HG02763 (cell line): Measurements from ENCODE around the gene SCN2A.
"Not testable (repeated sequence)": the region's sequence is repeated elsewhere in the genome, so short reads cannot be mapped to it uniquely, and the experiment has no call there.

Experiments used
- ATAC-seq: cut with Tn5 transposase; IDR thresholded peaks from one replicate; pipeline ENCODE4 v1.9.1; 2021; ENCODE audit warnings: mild to moderate bottlenecking, moderate library complexity; ENCODE audit not compliant: unreplicated experiment

Gene SCN2A

DNA sequence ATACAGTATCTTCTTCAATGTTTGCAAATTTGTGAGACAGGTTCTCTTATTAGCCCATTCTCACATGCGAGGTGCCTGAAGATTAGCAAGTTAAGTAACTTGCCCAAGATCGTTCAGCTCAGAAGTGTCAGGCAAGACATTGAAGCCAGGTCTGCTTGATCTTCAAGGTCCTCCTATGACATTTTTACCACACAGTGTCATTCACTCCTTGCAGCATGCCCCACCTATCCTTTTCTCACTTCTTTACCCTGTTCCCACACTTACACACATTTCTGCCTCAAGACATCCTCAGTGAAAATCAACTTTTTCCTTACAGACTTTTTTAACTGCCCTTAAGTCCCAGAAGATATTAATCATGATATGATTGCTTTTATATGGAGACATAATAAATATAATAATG, 73.8 kb downstream of the SCN2A start:
- ATAC-seq = no peak

DNA sequence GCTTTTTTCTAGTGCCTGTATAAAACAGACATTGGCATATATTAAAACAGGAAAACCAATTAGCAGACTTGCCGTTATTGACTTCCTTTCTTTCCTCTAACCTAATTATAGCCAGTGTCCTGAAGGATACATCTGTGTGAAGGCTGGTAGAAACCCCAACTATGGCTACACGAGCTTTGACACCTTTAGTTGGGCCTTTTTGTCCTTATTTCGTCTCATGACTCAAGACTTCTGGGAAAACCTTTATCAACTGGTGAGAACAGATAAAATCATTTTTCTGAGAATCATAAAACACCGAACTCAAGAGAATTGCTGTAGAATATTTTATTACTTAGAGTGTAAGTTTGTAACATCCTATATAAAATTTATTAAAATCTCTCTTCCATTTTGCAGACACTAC, 74.3 kb downstream of the SCN2A start:
- no peak for ATAC-seq

DNA sequence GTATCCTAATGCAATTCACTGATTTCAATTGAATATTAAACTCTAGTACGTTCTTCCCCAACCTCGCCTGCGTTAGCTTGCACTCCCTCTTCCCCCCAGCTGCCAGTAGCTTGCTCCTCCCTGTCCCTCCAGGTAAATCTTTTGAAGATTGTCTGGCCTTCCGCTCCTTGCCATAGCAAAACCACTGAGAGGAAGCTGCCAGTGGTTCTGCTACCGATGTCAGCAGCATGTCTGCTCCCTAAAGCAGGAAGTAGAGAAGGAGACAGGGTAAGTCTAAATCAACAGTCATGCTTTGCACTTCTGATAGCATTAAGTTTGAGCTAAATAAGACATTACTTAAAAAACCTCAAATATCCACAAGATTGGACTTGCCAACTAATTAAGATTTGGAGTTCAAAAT, 89.1 kb downstream of the SCN2A start:
- ATAC-seq = no peak

DNA sequence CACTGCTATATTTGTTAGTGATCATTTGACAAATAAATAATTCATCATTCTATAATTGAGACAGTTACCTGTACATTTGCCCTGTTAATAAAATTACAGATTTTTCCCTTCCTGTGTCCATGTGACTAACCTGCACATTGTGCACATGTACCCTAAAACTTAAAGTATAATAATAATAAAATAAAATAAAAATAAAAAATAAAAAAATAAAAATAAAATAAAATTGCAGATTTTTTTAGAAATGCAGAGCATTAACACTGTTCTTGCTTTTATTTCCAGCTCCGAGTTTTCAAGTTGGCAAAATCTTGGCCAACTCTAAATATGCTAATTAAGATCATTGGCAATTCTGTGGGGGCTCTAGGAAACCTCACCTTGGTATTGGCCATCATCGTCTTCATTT, 105.1 kb downstream of the SCN2A start:
- not testable (repeated sequence) for ATAC-seq

DNA sequence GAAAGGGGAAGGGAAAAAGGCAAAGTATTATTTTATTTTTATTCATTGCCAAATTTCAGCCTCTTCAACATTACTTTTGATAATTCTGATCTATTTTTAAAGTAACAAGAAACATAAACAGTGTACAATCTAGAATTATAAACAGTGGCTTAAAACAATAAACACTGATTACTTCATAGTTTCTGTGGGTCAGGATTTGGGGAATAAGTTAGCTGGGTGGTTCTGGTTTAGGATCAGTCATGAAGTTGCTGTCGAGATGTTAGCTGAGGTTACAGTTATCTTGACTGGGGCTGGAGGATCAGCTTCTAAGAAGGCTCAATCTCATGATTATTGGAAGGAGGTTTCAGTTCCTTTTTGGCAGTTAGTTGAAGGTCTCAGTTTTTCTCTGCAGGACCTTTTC, 109.2 kb downstream of the SCN2A start:
- ATAC-seq = no peak

DNA sequence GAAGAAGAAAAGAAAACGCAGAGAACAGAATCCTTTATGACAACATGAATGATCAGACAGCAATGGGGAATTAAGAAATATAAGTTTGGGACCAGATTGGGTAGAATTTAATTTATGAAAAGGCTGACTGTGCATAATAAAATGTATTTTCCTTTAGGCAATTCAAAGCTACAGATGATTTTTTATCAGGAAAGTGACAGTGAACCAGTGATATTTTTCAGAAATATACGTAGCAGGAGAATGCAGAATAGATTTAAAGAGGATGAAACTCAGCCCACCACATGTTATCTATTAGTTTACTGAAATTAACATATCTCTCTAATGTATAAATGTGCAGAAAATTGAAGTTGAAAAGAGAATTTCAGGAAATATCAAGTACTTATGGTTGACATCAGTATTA, 110.0 kb downstream of the SCN2A start:
- ATAC-seq = no peak

DNA sequence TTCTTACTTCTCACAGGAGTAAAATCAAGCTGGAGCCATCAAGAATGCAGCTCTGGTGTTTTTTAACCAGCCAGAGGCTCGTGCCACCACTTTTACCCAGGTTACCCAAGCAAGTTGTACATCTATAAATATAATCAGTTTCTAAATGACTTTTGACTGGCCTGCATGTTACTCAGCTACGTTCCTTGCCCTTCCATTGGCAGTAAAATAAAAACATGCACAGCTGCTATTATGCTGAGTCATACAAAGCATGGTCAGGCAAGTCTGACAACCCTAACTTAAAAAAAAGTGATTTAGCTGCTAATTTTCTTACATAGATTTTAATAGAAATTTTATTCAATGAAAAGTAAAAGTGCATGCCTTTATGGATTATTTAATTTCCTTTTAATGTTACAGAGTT, 118.5 kb downstream of the SCN2A start:
- peak; percentile 71 for ATAC-seq

DNA sequence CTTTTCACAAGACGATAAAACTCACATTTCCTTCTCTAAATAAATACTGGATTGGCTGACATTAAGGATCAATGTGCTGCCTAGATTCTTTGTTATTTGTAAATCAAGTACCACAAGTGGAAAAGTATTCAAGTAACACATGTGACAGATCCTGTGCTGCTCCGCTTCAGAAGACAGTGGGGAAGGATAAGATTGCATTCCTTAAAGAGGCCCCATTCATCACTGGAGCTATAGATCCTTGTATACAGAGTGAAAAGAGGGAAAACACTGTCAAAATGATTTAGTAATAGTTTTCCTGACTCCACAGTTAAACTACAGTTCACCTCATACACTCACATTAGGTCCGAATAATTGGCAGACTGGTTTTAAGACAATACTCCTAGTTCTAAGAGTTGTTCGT, 122.3 kb downstream of the SCN2A start:
- ATAC-seq = no peak

DNA sequence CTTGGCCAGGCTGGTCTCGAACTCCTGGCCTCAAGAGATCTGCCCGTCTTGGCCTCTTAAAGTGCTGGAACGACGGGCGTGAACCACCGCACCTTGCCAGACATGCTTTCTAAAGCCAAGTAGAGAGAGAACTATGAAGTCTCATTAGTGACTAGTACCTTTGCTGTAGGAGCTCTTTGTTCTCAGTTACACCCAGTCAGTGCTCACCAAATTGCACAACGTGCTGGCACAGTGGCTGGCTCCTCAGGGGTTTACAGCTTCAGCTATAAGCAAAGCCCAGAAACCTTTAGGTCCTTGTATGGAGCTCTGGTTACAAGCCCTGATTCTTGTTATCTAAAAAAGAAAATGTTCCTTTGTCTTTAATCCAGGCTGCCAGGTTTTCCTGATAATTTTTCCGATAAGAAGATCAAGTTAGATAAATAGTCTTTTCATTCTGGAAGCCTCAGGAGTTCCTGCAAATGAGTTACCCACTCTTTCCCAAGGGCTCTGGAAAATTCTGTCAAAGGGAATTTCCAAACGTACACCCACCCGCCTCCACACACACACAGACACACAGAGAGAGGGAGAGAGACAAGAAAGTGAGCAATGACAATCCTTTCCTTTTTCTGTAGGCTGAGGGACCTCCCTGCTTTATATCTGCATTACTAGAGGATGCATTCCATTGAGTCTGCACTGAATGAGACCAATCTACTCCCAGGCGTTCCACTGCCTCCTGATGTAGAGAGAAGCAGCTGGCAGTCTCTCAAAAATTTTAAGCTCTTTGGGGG, 130.1 kb downstream of the SCN2A start:
- ATAC-seq = no peak

DNA sequence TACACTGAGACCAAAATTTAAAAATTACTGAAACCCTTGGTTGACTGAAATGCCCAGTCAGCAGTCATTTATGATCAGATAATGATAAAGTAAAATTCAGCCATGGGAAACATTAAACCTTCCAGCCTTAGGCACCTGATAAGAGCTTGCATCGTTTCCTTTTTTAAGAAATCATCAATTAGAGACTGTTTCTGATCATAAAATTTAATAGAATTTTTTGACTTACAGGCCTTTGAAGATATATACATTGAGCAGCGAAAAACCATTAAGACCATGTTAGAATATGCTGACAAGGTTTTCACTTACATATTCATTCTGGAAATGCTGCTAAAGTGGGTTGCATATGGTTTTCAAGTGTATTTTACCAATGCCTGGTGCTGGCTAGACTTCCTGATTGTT, 130.7 kb downstream of the SCN2A start:
- ATAC-seq = no peak

DNA sequence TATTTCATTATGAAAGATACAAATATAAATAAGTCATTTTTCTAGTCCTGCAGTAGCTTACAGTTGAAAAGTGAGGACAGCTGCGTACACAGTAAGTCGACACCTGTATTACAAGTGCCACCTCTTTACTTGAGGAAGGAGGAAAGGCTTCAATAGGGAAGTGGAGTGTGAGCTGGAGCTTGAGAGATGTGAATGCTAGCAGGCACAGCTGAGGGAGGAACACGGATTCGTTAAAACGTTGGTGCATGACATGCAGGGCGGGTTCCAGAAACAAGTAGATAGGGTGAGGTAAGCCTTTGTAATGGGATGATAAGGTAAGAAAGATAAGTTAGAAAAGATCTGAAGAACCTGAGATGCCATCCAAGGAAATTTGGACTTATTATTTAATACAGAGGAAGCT, 132.1 kb downstream of the SCN2A start:
- no peak for ATAC-seq

DNA sequence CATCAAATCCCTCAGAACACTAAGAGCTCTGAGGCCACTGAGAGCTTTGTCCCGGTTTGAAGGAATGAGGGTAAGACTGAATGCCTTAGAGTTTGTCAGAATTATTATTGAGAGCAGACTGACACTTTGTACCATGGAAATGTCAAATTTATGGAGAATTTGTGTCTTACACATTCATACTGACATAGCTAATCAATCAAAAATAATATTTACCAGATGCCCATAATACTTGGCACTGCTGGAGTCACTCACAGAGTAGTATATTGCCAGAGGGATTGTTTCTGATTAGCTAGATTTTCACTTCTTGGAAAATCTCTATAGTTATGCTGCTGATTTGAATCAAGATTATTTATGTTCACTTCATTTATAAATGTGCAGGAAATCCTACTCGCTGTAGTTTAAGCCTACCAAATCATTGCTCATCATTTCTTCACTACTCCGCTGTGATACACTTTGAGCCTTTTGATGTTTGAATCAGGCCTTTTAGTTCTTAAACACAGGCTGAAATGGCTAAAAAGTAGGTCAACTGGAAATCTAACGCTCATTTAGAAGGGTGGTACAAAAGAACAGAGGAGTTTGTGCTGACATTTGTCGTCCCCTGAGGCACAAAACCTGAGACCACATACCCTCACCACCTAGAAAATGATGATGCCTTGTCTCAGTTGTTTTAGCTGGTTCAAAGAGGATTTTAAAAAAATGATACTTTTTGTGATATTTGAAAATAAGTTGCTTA, 134.2 kb downstream of the SCN2A start:
- ATAC-seq = no peak

DNA sequence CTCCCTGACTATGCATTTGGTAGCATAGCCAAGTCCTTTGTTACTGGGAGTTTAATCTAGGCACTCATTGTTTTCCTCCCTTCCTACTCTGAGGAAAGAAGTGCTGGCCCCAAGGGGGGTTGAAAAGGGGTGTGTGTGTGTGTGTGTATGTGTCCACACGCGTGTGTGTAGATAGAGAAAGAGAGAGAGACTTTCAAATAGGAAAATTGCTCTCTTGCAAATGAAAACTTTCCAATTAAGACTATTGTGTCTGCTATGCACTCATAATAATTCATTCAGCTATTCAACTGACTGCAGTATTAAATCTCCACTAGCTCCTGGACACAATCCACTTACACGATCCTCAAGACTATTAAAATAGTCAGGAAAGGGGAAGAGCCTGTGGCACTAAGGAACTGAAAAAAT, 137.4 kb downstream of the SCN2A start:
- no peak for ATAC-seq

DNA sequence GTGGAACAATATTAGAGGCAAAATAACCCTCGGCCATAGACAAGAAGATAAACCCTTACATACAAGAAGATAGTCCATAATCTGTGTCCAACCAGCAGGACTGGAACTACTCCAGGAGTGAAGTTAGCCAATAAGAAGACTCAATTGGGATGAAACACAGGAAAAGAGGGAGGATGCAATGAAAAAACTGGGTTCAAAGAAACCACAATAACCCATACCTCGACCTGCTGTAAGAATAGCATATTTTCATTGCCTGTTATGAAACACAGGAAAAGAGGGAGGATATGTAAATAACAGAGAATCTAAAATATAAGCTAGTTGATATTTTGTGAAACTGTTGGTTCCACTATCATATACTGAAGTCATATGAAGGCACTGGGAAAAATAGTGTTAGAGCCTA, 143.1 kb downstream of the SCN2A start:
- ATAC-seq = no peak

DNA sequence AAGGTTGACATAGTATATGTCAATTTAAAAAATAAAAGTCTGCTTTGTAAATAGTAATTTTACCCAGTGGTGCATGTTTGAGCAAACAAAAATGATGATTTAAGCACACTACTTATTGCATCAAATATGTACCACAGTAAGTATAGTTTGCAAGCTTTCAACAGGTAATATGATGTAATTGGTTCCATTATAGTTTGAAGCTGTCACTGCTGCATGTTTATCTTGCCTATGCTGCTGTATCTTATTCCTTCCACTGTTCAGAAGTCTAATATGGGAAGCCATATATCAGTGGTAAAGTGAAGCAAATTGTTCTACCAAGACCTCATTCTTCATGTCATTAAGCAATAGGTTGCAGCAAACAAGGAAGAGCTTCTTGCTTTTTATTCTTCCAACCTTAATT, 151.7 kb downstream of the SCN2A start:
- no peak for ATAC-seq

DNA sequence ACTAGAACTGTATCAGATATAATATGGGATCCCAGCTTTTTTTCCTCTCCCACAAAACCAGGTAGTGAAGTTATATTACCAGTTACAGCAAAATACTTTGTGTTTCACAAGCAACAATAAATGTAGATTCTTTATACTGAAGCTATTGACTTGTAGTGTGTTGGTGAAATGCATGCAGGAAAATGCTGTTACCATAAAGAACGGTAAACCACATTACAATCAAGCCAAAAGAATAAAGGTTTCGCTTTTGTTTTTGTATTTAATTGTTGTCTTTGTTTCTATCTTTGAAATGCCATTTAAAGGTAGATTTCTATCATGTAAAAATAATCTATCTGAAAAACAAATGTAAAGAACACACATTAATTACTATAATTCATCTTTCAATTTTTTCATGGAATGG, 152.6 kb downstream of the SCN2A start:
- ATAC-seq = no peak

DNA sequence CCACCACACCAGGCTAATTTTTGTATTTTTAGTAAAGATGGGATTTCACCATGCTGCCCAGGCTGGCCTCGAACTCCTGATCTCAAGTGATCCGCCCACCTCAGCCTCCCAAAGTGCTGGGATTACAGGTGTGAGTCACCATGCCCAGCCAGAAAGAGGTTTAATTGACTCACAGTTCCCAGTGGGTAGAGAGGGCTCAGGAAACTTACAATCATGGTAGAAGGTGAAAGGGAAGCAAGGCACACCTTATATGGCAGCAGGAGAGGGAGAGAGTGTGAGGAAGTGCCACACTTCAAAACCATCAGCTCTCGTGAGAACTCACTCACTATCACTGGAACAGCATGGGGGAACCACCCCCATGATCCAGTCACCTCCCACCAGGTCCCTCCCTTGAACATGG, 159.4 kb downstream of the SCN2A start:
- not testable (repeated sequence) for ATAC-seq

DNA sequence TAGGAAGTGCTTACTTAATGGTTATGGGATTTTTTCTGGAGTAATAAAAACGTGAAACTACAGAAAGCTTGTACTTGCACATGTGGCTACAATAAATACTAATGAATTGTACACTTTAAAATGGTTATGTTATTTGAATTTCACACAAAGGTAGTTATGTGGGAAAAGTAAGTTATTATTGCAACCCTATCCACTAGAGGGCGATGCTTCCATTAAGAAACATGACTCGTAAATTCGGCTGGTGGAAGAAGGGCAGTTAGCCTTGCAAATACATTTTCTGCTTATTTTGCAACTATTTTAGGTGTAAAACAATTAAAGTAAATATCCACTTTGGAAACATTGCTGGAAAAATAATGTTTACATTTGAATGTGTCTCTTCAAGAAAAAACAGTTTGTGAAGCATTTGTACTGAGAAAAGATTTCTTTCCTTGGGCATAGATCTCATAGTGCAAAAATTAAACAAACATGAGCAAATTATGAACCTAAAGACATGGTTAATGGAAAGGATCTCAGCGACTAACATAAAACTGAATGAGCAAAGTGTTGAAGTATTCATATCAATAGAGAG, 162.2 kb downstream of the SCN2A start:
- peak; percentile 61 for ATAC-seq

DNA sequence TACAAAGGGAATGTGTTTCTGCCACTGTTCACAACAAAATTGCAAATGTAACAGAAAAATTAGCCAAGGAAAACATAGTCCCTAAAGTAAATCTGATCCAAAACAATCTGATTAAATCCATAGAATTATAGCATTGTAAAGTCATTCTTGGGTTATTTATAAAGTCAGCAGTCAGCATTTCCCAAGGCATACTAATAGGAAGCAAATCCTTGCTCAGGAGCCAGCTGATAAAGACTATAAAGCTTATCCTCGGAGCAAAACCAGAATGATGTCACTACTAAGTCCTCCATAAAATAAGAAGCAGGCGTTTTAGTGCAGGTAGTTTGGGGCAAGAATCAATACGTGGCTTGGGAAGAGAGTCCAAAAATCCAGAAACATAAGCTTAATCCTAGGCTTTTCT, 162.9 kb downstream of the SCN2A start:
- ATAC-seq = no peak

DNA sequence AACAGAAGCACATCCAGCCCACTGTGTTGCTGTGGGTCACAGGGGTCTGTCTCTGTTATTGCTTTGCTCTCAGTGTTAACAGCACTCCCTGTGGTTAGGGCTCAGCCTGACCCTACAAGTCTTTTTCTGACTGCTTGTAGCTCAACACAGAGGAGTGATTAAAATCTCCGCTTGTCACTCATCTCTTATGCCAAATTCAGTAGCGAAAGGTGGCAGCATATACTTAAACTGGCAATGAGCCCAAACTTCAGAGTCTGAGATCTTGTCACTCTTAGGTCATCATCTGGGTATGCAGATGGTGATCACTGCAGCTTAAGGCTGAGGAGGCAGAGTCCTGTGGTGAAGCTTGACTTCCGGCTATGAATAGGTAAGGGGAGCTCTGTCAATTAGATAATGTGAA, 167.0 kb downstream of the SCN2A start:
- ATAC-seq = no peak

DNA sequence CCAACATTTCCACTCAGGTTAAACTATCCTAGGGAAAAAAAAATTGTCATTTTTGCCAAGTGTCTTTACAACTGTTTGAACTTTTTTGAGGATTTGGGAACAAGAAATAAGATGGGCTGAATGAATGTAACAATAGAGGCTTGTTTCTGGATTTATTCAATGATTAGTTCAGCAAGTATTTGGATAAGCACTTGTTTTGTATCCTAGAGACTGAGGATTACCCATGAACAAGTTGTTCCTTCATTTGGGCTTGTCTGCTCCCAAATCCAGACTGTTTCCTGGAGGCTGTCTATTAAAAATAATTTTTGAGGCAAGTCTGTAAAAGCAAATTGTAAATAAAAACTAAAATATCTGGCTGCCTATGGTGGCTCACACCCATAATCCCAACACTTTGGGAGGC, 168.3 kb downstream of the SCN2A start:
- no peak for ATAC-seq

DNA sequence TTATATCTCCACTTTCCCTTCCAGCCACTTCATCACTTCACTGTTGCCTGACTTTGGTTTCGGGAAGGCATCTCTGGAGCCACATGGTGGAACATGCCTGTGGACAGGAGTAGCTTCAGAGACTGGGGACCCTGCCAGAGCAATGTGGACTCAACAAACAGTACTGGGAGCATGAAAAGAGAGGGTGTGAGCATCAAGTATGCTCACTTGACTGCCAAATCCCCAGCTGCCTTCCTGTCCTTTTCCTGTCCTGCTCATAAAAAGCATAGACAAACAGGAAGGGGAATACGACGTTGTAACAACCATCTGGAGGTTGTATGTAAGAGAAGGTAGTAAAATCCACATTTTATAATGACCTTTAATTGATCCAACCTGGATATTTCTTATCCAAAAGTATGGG, 169.0 kb downstream of the SCN2A start:
- ATAC-seq = no peak
